Measurements from ENCODE around the gene N4BP2L2. TPM values are rescaled to one million over a fixed set of nuclear protein-coding genes. Genes with fewer than 3 reads are reported as not detected.

The N4BP2L2 gene
- total and polyA plus RNA-seq, 2 experiments from 2014 or later: 63.1 to 160 TPM

DNA sequence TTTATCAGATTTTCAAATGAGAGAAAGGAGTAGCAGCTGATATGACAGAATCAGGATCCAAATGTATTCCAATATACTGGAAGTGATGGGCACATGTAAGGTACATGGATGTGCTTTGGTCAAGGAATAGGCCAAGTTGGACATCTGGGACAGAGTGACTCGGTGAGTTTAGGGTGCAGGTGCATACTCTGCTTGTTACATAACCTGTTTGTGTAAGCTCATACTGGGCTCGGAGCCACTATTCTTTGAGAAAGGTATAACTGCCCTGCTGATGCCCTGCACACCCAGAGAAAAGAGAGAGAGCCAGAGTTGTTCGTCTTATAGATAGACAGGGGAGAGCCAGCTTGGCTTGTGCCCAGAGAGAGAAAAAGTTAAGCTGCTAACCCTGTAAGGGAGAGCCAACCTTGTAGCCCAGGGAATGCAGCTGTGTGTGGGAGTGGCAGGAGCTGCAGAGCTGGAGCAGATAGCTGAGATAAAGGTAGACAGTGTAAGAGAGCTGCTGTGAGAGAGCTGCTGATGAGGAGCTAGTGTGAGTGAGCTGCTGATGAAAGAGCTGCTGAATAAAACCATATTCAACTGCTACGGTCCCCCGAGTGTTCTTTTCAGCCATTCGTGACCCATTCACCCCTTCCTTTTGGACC, 70.0 kb downstream of the N4BP2L2 start (continued):
- TF ChIP-seq, protein P1, sequence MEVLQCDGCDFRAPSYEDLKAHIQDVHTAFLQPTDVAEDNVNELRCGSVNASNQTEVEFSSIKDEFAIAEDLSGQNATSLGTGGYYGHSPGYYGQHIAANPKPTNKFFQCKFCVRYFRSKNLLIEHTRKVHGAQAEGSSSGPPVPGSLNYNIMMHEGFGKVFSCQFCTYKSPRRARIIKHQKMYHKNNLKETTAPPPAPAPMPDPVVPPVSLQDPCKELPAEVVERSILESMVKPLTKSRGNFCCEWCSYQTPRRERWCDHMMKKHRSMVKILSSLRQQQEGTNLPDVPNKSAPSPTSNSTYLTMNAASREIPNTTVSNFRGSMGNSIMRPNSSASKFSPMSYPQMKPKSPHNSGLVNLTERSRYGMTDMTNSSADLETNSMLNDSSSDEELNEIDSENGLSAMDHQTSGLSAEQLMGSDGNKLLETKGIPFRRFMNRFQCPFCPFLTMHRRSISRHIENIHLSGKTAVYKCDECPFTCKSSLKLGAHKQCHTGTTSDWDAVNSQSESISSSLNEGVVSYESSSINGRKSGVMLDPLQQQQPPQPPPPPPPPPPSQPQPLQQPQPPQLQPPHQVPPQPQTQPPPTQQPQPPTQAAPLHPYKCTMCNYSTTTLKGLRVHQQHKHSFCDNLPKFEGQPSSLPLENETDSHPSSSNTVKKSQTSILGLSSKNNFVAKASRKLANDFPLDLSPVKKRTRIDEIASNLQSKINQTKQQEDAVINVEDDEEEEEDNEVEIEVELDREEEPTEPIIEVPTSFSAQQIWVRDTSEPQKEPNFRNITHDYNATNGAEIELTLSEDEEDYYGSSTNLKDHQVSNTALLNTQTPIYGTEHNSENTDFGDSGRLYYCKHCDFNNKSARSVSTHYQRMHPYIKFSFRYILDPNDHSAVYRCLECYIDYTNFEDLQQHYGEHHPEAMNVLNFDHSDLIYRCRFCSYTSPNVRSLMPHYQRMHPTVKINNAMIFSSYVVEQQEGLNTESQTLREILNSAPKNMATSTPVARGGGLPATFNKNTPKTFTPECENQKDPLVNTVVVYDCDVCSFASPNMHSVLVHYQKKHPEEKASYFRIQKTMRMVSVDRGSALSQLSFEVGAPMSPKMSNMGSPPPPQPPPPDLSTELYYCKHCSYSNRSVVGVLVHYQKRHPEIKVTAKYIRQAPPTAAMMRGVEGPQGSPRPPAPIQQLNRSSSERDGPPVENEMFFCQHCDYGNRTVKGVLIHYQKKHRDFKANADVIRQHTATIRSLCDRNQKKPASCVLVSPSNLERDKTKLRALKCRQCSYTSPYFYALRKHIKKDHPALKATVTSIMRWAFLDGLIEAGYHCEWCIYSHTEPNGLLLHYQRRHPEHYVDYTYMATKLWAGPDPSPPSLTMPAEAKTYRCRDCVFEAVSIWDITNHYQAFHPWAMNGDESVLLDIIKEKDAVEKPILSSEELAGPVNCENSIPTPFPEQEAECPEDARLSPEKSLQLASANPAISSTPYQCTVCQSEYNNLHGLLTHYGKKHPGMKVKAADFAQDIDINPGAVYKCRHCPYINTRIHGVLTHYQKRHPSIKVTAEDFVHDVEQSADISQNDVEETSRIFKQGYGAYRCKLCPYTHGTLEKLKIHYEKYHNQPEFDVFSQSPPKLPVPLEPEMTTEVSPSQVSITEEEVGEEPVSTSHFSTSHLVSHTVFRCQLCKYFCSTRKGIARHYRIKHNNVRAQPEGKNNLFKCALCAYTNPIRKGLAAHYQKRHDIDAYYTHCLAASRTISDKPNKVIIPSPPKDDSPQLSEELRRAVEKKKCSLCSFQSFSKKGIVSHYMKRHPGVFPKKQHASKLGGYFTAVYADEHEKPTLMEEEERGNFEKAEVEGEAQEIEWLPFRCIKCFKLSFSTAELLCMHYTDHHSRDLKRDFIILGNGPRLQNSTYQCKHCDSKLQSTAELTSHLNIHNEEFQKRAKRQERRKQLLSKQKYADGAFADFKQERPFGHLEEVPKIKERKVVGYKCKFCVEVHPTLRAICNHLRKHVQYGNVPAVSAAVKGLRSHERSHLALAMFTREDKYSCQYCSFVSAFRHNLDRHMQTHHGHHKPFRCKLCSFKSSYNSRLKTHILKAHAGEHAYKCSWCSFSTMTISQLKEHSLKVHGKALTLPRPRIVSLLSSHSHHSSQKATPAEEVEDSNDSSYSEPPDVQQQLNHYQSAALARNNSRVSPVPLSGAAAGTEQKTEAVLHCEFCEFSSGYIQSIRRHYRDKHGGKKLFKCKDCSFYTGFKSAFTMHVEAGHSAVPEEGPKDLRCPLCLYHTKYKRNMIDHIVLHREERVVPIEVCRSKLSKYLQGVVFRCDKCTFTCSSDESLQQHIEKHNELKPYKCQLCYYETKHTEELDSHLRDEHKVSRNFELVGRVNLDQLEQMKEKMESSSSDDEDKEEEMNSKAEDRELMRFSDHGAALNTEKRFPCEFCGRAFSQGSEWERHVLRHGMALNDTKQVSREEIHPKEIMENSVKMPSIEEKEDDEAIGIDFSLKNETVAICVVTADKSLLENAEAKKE (CRISPR knock-in tag; IDR thresholded peaks at IDR 0.05): no peak
- TF ChIP-seq EZH2 (IDR thresholded peaks at IDR 0.05; ENCODE audit: low read depth, unreplicated experiment) (no peak), NANOG (IDR thresholded peaks at IDR 0.05; ENCODE audit: borderline replicate concordance) (no peak), REST (IDR thresholded peaks at IDR 0.05; ENCODE audit: unreplicated experiment) (no peak), CREB1 (CRISPR knock-in tag; IDR thresholded peaks at IDR 0.05; ENCODE audit: low read depth) (no peak)

Data from GM23338 (cell line).